Neuronal stem cell (in vitro differentiated cells): ENCODE measurements around the gene SEBOX.

ENCODE experiments used
- DNase-seq: peaks from one replicate; pipeline ENCODE4 v3.0.0-alpha.2; 2013; ENCODE audit warnings: low spot score
- H2AFZ ChIP-seq: one replicate; pipeline ENCODE4 v1.6.1; 2013; ENCODE audit warnings: mild to moderate bottlenecking, low read length, inconsistent platforms
- H2AK5ac ChIP-seq: 2 replicates; pipeline ENCODE4 v1.6.1; 2013; ENCODE audit warnings: low read depth, mild to moderate bottlenecking, inconsistent platforms, low read length, moderate library complexity, mixed read lengths
- H2BK120ac ChIP-seq: 2 replicates; pipeline ENCODE4 v1.6.1; 2013; ENCODE audit warnings: low read depth, mild to moderate bottlenecking, inconsistent platforms, low read length, moderate library complexity, mixed read lengths
- H2BK12ac ChIP-seq: one replicate; pipeline ENCODE4 v1.6.1; 2013; ENCODE audit warnings: low read length, inconsistent platforms
- H2BK15ac ChIP-seq: 2 replicates; pipeline ENCODE4 v1.6.1; 2013; ENCODE audit warnings: mild to moderate bottlenecking, low read length, inconsistent platforms, mixed read lengths
- H2BK5ac ChIP-seq: one replicate; pipeline ENCODE4 v1.6.1; 2013; ENCODE audit warnings: inconsistent platforms, mild to moderate bottlenecking, low read length, moderate library complexity
- H3K14ac ChIP-seq: one replicate; pipeline ENCODE4 v1.6.1; 2013; ENCODE audit warnings: low read length, inconsistent platforms
- H3K18ac ChIP-seq: 2 replicates; pipeline ENCODE4 v1.6.1; 2013; ENCODE audit warnings: low read length, inconsistent platforms
- H3K23ac ChIP-seq: 2 replicates; pipeline ENCODE4 v1.6.1; 2013; ENCODE audit warnings: low read depth, mild to moderate bottlenecking, mixed read lengths, low read length, inconsistent platforms; ENCODE audit not compliant: poor library complexity
- H3K27ac ChIP-seq: replicated peaks from 3 replicates; pipeline ENCODE4 v1.5.1; 2013; ENCODE audit warnings: low read length, inconsistent platforms
- H3K27me3 ChIP-seq, 3 experiments: 2 replicates each; pipeline ENCODE4 v1.6.1; 2013; ENCODE audit warnings: low read length in 3 of 3, mild to moderate bottlenecking in 2 of 3, inconsistent platforms in 1 of 3, low read depth in 1 of 3, mixed read lengths in 1 of 3, moderate library complexity in 1 of 3; ENCODE audit not compliant: control insufficient read depth in 3 of 3, insufficient read depth in 3 of 3
- H3K36me3 ChIP-seq, 2 donors: replicated peaks in 1 of 2; 2 replicates each; pipeline ENCODE4 v1.6.1; 2013; ENCODE audit warnings: low read length in 2 of 2; ENCODE audit not compliant: control insufficient read depth in 2 of 2, insufficient read depth in 2 of 2
- H3K4ac ChIP-seq: 2 replicates; pipeline ENCODE4 v1.6.1; 2013; ENCODE audit warnings: inconsistent platforms, mild to moderate bottlenecking, low read length, moderate library complexity
- H3K4me1 ChIP-seq, 2 donors: 1 replicate in 1 of 2; 2 replicates in 1 of 2; pipeline ENCODE4 v1.6.1; 2013; ENCODE audit warnings: low read length in 2 of 2, low read depth in 1 of 2; ENCODE audit not compliant: control insufficient read depth in 2 of 2, insufficient read depth in 1 of 2
- H3K4me2 ChIP-seq: one replicate; pipeline ENCODE4 v1.6.1; 2013; ENCODE audit warnings: mild to moderate bottlenecking, low read length, inconsistent platforms; ENCODE audit not compliant: insufficient read depth, poor library complexity, severe bottlenecking
- H3K4me3 ChIP-seq, 2 donors: 2 replicates each; pipeline ENCODE4 v1.5.1; 2013; ENCODE audit warnings: low read length in 2 of 2, mild to moderate bottlenecking in 2 of 2, inconsistent platforms in 1 of 2, moderate library complexity in 1 of 2
- H3K79me1 ChIP-seq: one replicate; pipeline ENCODE4 v1.6.1; 2013; ENCODE audit warnings: low read depth, mild to moderate bottlenecking, inconsistent platforms, low read length, moderate library complexity
- H3K9ac ChIP-seq: one replicate; pipeline ENCODE4 v1.6.1; 2013; ENCODE audit warnings: mild to moderate bottlenecking, low read depth, low read length, inconsistent platforms; ENCODE audit not compliant: poor library complexity
- H3K9me3 ChIP-seq, 2 donors: replicated peaks in 1 of 2; 2 replicates each; pipeline versions ENCODE3 to v1.6.1; 2013; ENCODE audit warnings: low read length in 2 of 2, mild to moderate bottlenecking in 2 of 2, inconsistent platforms in 1 of 2, low read depth in 1 of 2, mixed read lengths in 1 of 2, moderate library complexity in 1 of 2; ENCODE audit not compliant: control insufficient read depth in 2 of 2, insufficient read depth in 1 of 2
- H4K8ac ChIP-seq: one replicate; pipeline ENCODE4 v1.6.1; 2013; ENCODE audit warnings: low read depth, mild to moderate bottlenecking, inconsistent platforms, low read length, moderate library complexity
- H4K91ac ChIP-seq: one replicate; pipeline ENCODE4 v1.6.1; 2013; ENCODE audit warnings: low read length, low read depth, mild to moderate bottlenecking, inconsistent platforms; ENCODE audit not compliant: poor library complexity
- WGBS, 2 donors: extraction: QIAGEN DNeasy Blood & Tissue Kit; methylation state at CpG; one replicate each; pipeline ENCODE4 v1.1.7; 2013; ENCODE audit warnings: missing lambda C conversion rate in 2 of 2, mixed read lengths in 1 of 2; ENCODE audit not compliant: insufficient read length in 2 of 2, insufficient replicate concordance in 1 of 2; ENCODE audit errors: extremely low coverage in 2 of 2; 5-methylcytosine and 5-hydroxymethylcytosine counted together

SEBOX gene

GRCh38 chr17:28379814-28380801 lies 15.1 kb upstream of the SEBOX start:
- no peak overlapping the region for H2AFZ ChIP-seq
- WGBS, 2 donors = no CpG with 5 or more reads among the region's 10 CpGs
- H3K4me1 ChIP-seq = peaks cover 0 to 7% of the 10 kb centered on the region in 2 donors
- H3K9me3 ChIP-seq = peaks cover 0 to 3% of the 10 kb centered on the region in 2 donors
- no peak overlapping the region for H3K4me2 ChIP-seq
- no peak overlapping the region for H2AK5ac ChIP-seq
- no peak overlapping the region for H3K23ac ChIP-seq
- no peak overlapping the region for H2BK120ac ChIP-seq
- H2BK5ac ChIP-seq = no peak overlapping the region
- no peak overlapping the region for H3K14ac ChIP-seq
- no peaks in the 10 kb centered on the region for H3K79me1 ChIP-seq
- H2BK15ac ChIP-seq = no peak overlapping the region
- peaks cover 0 to 37% (median 12%) of the 10 kb centered on the region in 3 experiments for H3K27me3 ChIP-seq
- no peak overlapping the region for H2BK12ac ChIP-seq
- DNase-seq = no peak
- H3K18ac ChIP-seq = no peak overlapping the region
- no peak overlapping the region for H3K9ac ChIP-seq
- H3K36me3 ChIP-seq = peaks cover 3 to 37% of the 10 kb centered on the region in 2 donors
- no peak overlapping the region for H3K4ac ChIP-seq
- no peak overlapping the region for H3K27ac ChIP-seq
- no peak overlapping the region for H3K4me3 ChIP-seq
- H4K8ac ChIP-seq = no peak overlapping the region
- H4K91ac ChIP-seq = no peak overlapping the region

GRCh38 chr17:28372945-28373274 lies 7.9 kb upstream of the SEBOX start:
- Histone ChIP-seq H2BK120ac (no peak overlapping the region), H2BK15ac (no peak overlapping the region), H3K79me1 (peaks cover 3% of the 10 kb centered on the region), H3K23ac (no peak overlapping the region), H2AFZ (no peak overlapping the region), H2BK12ac (no peak overlapping the region), H3K27ac (no peak overlapping the region), H3K9ac (no peak overlapping the region), H2AK5ac (no peak overlapping the region), H3K4ac (no peak overlapping the region), H3K36me3 (peaks cover 0 to 13% of the 10 kb centered on the region in 2 donors), H3K4me1 (peaks cover 24 to 25% of the 10 kb centered on the region in 2 donors), H3K4me2 (no peak overlapping the region), H4K8ac (no peak overlapping the region), H4K91ac (no peak overlapping the region), H3K27me3 (peaks cover 0 to 16% (median 0%) of the 10 kb centered on the region in 3 experiments), H3K14ac (no peak overlapping the region), H3K18ac (no peak overlapping the region), H3K9me3 (no peaks in the 10 kb centered on the region), H3K4me3 (peak overlapping the region in 1 of 2 donors; percentile 97), H2BK5ac (no peak overlapping the region)
- WGBS, 2 donors = no CpG with 5 or more reads among the region's 6 CpGs
- DNase-seq = no peak

- peak overlapping the region; percentile 80 for H3K9ac ChIP-seq
- no peaks in the 10 kb centered on the region for H3K9me3 ChIP-seq
- peak overlapping the region; percentile 60 for H3K23ac ChIP-seq
- peak overlapping the region; percentile 79 to 97 for H3K4me3 ChIP-seq
- H2BK5ac ChIP-seq = peak overlapping the region; percentile 62
- peak overlapping the region; percentile 96 for H3K4me2 ChIP-seq
- no CpG with 5 or more reads among the region's 53 CpGs for WGBS, 2 donors
- H3K27ac ChIP-seq = no peak overlapping the region
- H2BK15ac ChIP-seq = no peak overlapping the region
- peak overlapping the region; percentile 92 for H3K18ac ChIP-seq
- H4K8ac ChIP-seq = no peak overlapping the region
- no peak overlapping the region for H3K14ac ChIP-seq
- H3K79me1 ChIP-seq = peaks cover 3% of the 10 kb centered on the region
- H2AK5ac ChIP-seq = peak overlapping the region; percentile 20
- peaks cover 24 to 25% of the 10 kb centered on the region in 2 donors for H3K4me1 ChIP-seq
- peaks cover 0 to 16% (median 0%) of the 10 kb centered on the region in 3 experiments for H3K27me3 ChIP-seq
- H3K36me3 ChIP-seq = peaks cover 0 to 12% of the 10 kb centered on the region in 2 donors
- no peak overlapping the region for H2BK12ac ChIP-seq
- H2BK120ac ChIP-seq = no peak overlapping the region
- no peak overlapping the region for H3K4ac ChIP-seq
- peak overlapping the region; percentile 97 for H2AFZ ChIP-seq
- DNase-seq = no peak
- peak overlapping the region; percentile 39 for H4K91ac ChIP-seq
Observed at GRCh38 chr17:28372203-28372944, 7.4 kb upstream of the SEBOX start.
